ENCODE results near the gene TEX11.

DNA sequence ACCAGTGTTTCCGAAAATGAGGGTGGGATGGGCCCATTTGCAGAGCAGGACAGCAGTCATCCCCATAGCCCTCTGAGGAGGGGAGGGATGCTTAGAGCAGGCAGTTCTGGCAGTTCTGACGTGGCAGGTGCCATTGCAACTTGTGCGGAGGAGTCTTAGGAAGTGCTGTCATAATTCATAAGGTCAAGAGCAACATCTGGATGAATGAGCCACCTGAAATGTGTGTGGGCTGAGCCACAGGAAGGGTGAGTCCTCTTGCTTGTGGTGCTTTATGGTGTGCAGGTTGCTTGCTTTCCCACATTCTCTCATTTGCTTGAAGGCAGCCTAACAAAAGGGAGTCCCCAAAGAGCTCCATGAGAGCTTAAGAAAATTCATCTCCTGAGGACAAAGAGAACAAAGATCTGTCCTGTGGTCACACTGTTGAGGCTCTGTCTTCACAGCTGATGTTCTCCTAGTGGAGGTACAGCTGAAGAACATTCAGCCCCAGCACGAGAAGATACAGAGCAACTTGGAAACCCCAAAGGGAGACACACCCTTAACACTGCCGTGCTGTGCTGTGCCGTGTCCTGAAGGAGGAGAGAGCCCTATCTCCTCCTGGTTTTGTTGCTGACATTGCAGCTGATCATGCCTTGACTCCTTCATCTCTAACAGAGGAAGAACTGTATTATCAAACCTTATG is 403.6 kb downstream of the TEX11 start:
- TF ChIP-seq REPIN1 (tag by site-specific recombination; IDR thresholded peaks at IDR 0.05; ENCODE audit: low read depth) (no peak), CTCF (tag by site-specific recombination; IDR thresholded peaks at IDR 0.05) (no peak), TRIM28 (IDR thresholded peaks at IDR 0.05; ENCODE audit: borderline replicate concordance, low read length) (no peak), ZNF548 (tag by site-specific recombination; IDR thresholded peaks at IDR 0.05) (no peak), ZFHX2 (tag by site-specific recombination; conservative IDR thresholded peaks at IDR 0.05) (no peak), ZBTB1 (tag by site-specific recombination; IDR thresholded peaks at IDR 0.05) (no peak), ZNF37A (tag by site-specific recombination; IDR thresholded peaks at IDR 0.05) (no peak)
- TF ChIP-seq, protein P1, sequence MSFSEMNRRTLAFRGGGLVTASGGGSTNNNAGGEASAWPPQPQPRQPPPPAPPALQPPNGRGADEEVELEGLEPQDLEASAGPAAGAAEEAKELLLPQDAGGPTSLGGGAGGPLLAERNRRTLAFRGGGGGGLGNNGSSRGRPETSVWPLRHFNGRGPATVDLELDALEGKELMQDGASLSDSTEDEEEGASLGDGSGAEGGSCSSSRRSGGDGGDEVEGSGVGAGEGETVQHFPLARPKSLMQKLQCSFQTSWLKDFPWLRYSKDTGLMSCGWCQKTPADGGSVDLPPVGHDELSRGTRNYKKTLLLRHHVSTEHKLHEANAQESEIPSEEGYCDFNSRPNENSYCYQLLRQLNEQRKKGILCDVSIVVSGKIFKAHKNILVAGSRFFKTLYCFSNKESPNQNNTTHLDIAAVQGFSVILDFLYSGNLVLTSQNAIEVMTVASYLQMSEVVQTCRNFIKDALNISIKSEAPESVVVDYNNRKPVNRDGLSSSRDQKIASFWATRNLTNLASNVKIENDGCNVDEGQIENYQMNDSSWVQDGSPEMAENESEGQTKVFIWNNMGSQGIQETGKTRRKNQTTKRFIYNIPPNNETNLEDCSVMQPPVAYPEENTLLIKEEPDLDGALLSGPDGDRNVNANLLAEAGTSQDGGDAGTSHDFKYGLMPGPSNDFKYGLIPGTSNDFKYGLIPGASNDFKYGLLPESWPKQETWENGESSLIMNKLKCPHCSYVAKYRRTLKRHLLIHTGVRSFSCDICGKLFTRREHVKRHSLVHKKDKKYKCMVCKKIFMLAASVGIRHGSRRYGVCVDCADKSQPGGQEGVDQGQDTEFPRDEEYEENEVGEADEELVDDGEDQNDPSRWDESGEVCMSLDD (tag by site-specific recombination; IDR thresholded peaks at IDR 0.05): no peak
- TF ChIP-seq, protein P2, sequence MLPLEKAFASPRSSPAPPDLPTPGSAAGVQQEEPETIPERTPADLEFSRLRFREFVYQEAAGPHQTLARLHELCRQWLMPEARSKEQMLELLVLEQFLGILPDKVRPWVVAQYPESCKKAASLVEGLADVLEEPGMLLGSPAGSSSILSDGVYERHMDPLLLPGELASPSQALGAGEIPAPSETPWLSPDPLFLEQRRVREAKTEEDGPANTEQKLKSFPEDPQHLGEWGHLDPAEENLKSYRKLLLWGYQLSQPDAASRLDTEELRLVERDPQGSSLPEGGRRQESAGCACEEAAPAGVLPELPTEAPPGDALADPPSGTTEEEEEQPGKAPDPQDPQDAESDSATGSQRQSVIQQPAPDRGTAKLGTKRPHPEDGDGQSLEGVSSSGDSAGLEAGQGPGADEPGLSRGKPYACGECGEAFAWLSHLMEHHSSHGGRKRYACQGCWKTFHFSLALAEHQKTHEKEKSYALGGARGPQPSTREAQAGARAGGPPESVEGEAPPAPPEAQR (tag by site-specific recombination; IDR thresholded peaks at IDR 0.05): no peak
- TF ChIP-seq, protein P3, sequence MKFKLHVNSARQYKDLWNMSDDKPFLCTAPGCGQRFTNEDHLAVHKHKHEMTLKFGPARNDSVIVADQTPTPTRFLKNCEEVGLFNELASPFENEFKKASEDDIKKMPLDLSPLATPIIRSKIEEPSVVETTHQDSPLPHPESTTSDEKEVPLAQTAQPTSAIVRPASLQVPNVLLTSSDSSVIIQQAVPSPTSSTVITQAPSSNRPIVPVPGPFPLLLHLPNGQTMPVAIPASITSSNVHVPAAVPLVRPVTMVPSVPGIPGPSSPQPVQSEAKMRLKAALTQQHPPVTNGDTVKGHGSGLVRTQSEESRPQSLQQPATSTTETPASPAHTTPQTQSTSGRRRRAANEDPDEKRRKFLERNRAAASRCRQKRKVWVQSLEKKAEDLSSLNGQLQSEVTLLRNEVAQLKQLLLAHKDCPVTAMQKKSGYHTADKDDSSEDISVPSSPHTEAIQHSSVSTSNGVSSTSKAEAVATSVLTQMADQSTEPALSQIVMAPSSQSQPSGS (tag by site-specific recombination; IDR thresholded peaks at IDR 0.05; ENCODE audit: low read depth): no peak
